NCI-H2107 (cell line): ENCODE results near the gene EIF2S2.

Experiments used
- DNase-seq: peaks from one replicate; lab custom pipeline; 2025; lab: John Stamatoyannopoulos, UW

The EIF2S2 gene

GRCh38 chr20:34062570-34063482 is 49.2 kb downstream of the EIF2S2 start:
- no peak for DNase-seq

GRCh38 chr20:34061695-34062094 is 50.3 kb downstream of the EIF2S2 start:
- DNase-seq, result no peak

GRCh38 chr20:34060970-34061369 is 51.1 kb downstream of the EIF2S2 start:
- DNase-seq, result no peak

GRCh38 chr20:34058831-34059230 is 53.2 kb downstream of the EIF2S2 start:
- DNase-seq, result no peak

- no peak for DNase-seq
These were observed 56.8 kb downstream of the EIF2S2 start for GRCh38 chr20:34055290-34055689.

- no peak for DNase-seq
These were observed 59.6 kb downstream of the EIF2S2 start for GRCh38 chr20:34052414-34052813.

- no peak for DNase-seq
These were observed 61.9 kb downstream of the EIF2S2 start for GRCh38 chr20:34049897-34050695.

- no peak for DNase-seq
These were observed 62.7 kb downstream of the EIF2S2 start for GRCh38 chr20:34049389-34049788.

GRCh38 chr20:34047917-34048316 is 64.1 kb downstream of the EIF2S2 start:
- no peak for DNase-seq

GRCh38 chr20:34047010-34047687 is 64.9 kb downstream of the EIF2S2 start:
- no peak for DNase-seq

GRCh38 chr20:34045930-34046725 is 65.9 kb downstream of the EIF2S2 start:
- DNase-seq, result no peak

GRCh38 chr20:34045294-34045693 is 66.7 kb downstream of the EIF2S2 start:
- no peak for DNase-seq

GRCh38 chr20:34043025-34043424 is 69.0 kb downstream of the EIF2S2 start:
- no peak for DNase-seq

GRCh38 chr20:34042262-34042661 is 69.8 kb downstream of the EIF2S2 start:
- DNase-seq, result no peak

GRCh38 chr20:34041226-34041625 is 70.8 kb downstream of the EIF2S2 start:
- DNase-seq, result no peak

GRCh38 chr20:34040300-34040995 is 71.6 kb downstream of the EIF2S2 start:
- DNase-seq, result no peak
